Psoas muscle (tissue), 8 donors: ENCODE data around the gene ITPR1. TPM values are rescaled to one million over a fixed set of nuclear protein-coding genes. Genes with fewer than 3 reads are reported as not detected.
A peak's percentile ranks its signal among the peaks of the same experiment; 100 is the strongest.

Experiments
- ATAC-seq, 4 donors: fragments of 200-7000 bp; cut with Tn5 transposase; one replicate each; pipeline ENCODE4 v1.9.1; 2020; ENCODE audit warnings: moderate library complexity in 3 of 4, mild to moderate bottlenecking in 2 of 4
- DNase-seq, 2 donors: peaks; one replicate each; pipeline ENCODE4 v3.0.0-alpha.2; 2020
- H3K27ac ChIP-seq: fragments of 200-600 bp; one replicate; pipeline ENCODE4 v1.8.0; 2022
- H3K27me3 ChIP-seq, 3 donors: fragments of 200-600 bp in 1 of 3; one replicate each; pipeline versions ENCODE4 v1.6.1 to v1.8.0; 2013 to 2022; ENCODE audit warnings: low read length in 2 of 3, mild to moderate bottlenecking in 2 of 3, moderate library complexity in 1 of 3; ENCODE audit not compliant: insufficient read depth in 3 of 3
- H3K36me3 ChIP-seq, 2 donors: fragments of 200-600 bp in 1 of 2; one replicate each; pipeline versions ENCODE4 v1.6.1 to v1.8.0; 2013 to 2022; ENCODE audit warnings: low read depth in 1 of 2, mild to moderate bottlenecking in 1 of 2, moderate library complexity in 1 of 2; ENCODE audit not compliant: insufficient read depth in 1 of 2
- H3K4me1 ChIP-seq: fragments of 200-600 bp; one replicate; pipeline ENCODE4 v1.8.0; 2022
- H3K4me3 ChIP-seq: fragments of 200-600 bp; one replicate; pipeline ENCODE4 v1.8.0; 2022; ENCODE audit warnings: mild to moderate bottlenecking
- H3K9me3 ChIP-seq: fragments of 200-600 bp; one replicate; pipeline ENCODE4 v1.8.0; 2022
- CTCF ChIP-seq: fragments of 200-600 bp; IDR thresholded peaks from one replicate; pipeline ENCODE4 v1.8.0; 2022; ENCODE audit warnings: antibody characterized with exemption
- WGBS, 3 donors: extraction: QIAGEN DNeasy Blood & Tissue Kit; methylation state at CpG; one replicate each; pipeline versions ENCODE4 v1.1.6 to v1.1.7; 2013; 5-methylcytosine and 5-hydroxymethylcytosine counted together
- intact Hi-C, 2 donors: fragments of 100-400 bp; cut with DNase I; formaldehyde crosslinking; loops; one replicate each; pipeline versions ENCODE4 v1.11.0 to v1.14.2; 2022
- long read RNA-seq, 2 donors: library from polyadenylated mRNA; unstranded; transcript quantifications; one replicate each; pipeline ENCODE4 v2.0.0, GENCODE V29; 2021
- polyA plus RNA-seq, 3 donors: library from polyadenylated mRNA; stranded (reverse); fragments of 200-250 nt; gene quantifications; one replicate each; pipeline ENCODE4 v1.2.3, GENCODE V29; 2013
- total RNA-seq, 4 donors: library from RNA; stranded (reverse); fragmentation: NEBNext Ultra II Directional in 2 of 4; extraction: Animal tissue kit (Norgen Biotek cat#: 25700) in 2 of 4; gene quantifications; one replicate each; pipeline versions ENCODE4 v1.2.1 to v1.2.4, GENCODE V29; 2021 to 2023
- donor health status: healthy with polysubstance abuse.
- donor health status: DM: no; HTN: no; CAD: no; lungs with moderate emphysema.
- donor health status: Bipolar disorder and iron deficiency.
- donor health status: healthy.
- donor health status: DM: yes; HTN: yes; CAD: no.
- donor health status: DM: no; HTN: no; CAD: no.
- donor health status: DM: no; HTN: no; CAD: no.
- donor health status: DM: yes; HTN: yes; CAD: no.

The ITPR1 gene
- total RNA-seq (1 to 10 TPM; 6.2 to 9.2 (median 8.3) TPM), polyA plus RNA-seq (1 to 10 TPM; 4.4 to 9.2 (median 9.0) TPM)
- long read RNA-seq, donor 1, result 0 reads
- long read RNA-seq, donor 2, partial matches to known transcripts, result 0 of 3 reads
- long read RNA-seq, donor 2, other reads (novel, unspliced or antisense), result 2 of 3 reads

- H3K4me3 ChIP-seq, result peak within 1 kb of the TSS; percentile 72
- H3K4me1 ChIP-seq, result peaks cover 13% of the 10 kb centered on the region
- DNase-seq (peak; percentile 97 to 99), ATAC-seq (peak; percentile 99)
- no peak for TF ChIP-seq CTCF
- intact Hi-C loops, result loop anchor here (2.0 to 10.0 kb wide), 3 partner anchors 26 to 138 kb away; partner anchors contain the start of gene SUMF1 (in 1 of the 2)
- H3K27ac ChIP-seq, result peak within 1 kb of the TSS; percentile 85
- H3K36me3 ChIP-seq, result no peaks in the 10 kb centered on the region
- 0 to 1% (median 1%) methylated on average over 38 to 47 of the region's 47 CpGs for WGBS, 3 donors
- H3K27me3 ChIP-seq, result no peaks in the 10 kb centered on the region
- no peaks in the 10 kb centered on the region for H3K9me3 ChIP-seq
Observed at GRCh38 chr3:4493014-4493940, at the start of gene ITPR1. ITPR1 (plus strand) TSS chr3:4493348; CDS start chr3:4516492, 23,144 bp downstream.

- no peaks in the 10 kb centered on the region for H3K9me3 ChIP-seq
- H3K4me3 ChIP-seq, result no peak overlapping the region
- DNase-seq (no peak), ATAC-seq (no peak)
- no peak overlapping the region for H3K27ac ChIP-seq
- WGBS, 3 donors, result 71 to 81% (median 74%) methylated on average over 3 of the region's 3 CpGs
- intact Hi-C loops, result no loop called here
- no peaks in the 10 kb centered on the region for H3K27me3 ChIP-seq
- no peaks in the 10 kb centered on the region for H3K4me1 ChIP-seq
- peaks cover 3 to 63% of the 10 kb centered on the region in 2 donors for H3K36me3 ChIP-seq
- TF ChIP-seq CTCF, result no peak
Observed at GRCh38 chr3:4447295-4447999, 45.7 kb upstream of the ITPR1 start.

GRCh38 chr3:4448187-4448586 lies 45.0 kb upstream of the ITPR1 start:
- H3K4me3 ChIP-seq, result no peak overlapping the region
- no peak for ATAC-seq
- H3K36me3 ChIP-seq, result peaks cover 3 to 67% of the 10 kb centered on the region in 2 donors
- WGBS, 3 donors, result 76% methylated on average over 6 of the region's 6 CpGs
- no peaks in the 10 kb centered on the region for H3K4me1 ChIP-seq
- H3K9me3 ChIP-seq, result no peaks in the 10 kb centered on the region
- no peak for TF ChIP-seq CTCF
- no peaks in the 10 kb centered on the region for H3K27me3 ChIP-seq
- DNase-seq, result no peak
- intact Hi-C loops, result no loop called here
- H3K27ac ChIP-seq, result no peak overlapping the region

- Histone ChIP-seq H3K4me3 (no peak overlapping the region), H3K36me3 (peaks cover 3 to 58% of the 10 kb centered on the region in 2 donors), H3K27me3 (no peaks in the 10 kb centered on the region), H3K4me1 (no peaks in the 10 kb centered on the region), H3K9me3 (no peaks in the 10 kb centered on the region), H3K27ac (no peak overlapping the region)
- intact Hi-C loops, result no loop called here
- TF ChIP-seq CTCF, result no peak
- ATAC-seq (no peak), DNase-seq (no peak)
- 79 to 82% (median 79%) methylated on average over 5 of the region's 5 CpGs for WGBS, 3 donors
Observed at GRCh38 chr3:4449043-4449805, 43.9 kb upstream of the ITPR1 start.
